ENCODE measurements around the gene CARM1. TPM values are rescaled to one million over a fixed set of nuclear protein-coding genes. Genes with fewer than 3 reads are reported as not detected.
"Not testable (repeated sequence)": the region's sequence is repeated elsewhere in the genome, so short reads cannot be mapped to it uniquely, and the experiment has no call there.

The CARM1 gene
- total RNA-seq, 4 donors from 2014 or later, result 19.8 to 24.9 (median 21.2) TPM

- TF ChIP-seq CTCF (IDR thresholded peaks at IDR 0.05) (no peak), POLR2A (IDR thresholded peaks at IDR 0.05) (no peak)
- intact Hi-C loops (cut with DNase I; ENCODE audit: low total_unique reads), result no loop called here
- 90 to 91% methylated on average over 10 of the region's 10 CpGs for WGBS, 2 donors
- no peak overlapping the region for H3K4me3 ChIP-seq (ENCODE audit: low read depth, poor library complexity, severe bottlenecking)
- no peak for DNase-seq (ENCODE audit: low spot score in 2 of 2)
Measured at GRCh38 chr19:10868872-10869547, 2.3 kb upstream of the CARM1 start.

- intact Hi-C loops (cut with DNase I; ENCODE audit: low total_unique reads), result loop anchor here (10.0 kb wide), 1 partner anchor 55 kb away; the partner anchor contains the start of genes TIMM29 and YIPF2
- WGBS, 2 donors, result 89 to 93% methylated on average over 11 of the region's 11 CpGs
- peak in 1 of 2 donors; percentile 37 for DNase-seq (ENCODE audit: low spot score in 2 of 2)
- not testable (repeated sequence) for H3K4me3 ChIP-seq (ENCODE audit: low read depth, poor library complexity, severe bottlenecking)
Measured at GRCh38 chr19:10869872-10870311, 1.5 kb upstream of the CARM1 start.

- TF ChIP-seq CTCF (IDR thresholded peaks at IDR 0.05) (no peak), POLR2A (IDR thresholded peaks at IDR 0.05) (no peak)
- WGBS, 2 donors, result 1% methylated on average over 15 to 20 of the region's 22 CpGs
- intact Hi-C loops (cut with DNase I; ENCODE audit: low total_unique reads), result loop anchor here (10.0 kb wide), 1 partner anchor 54 kb away; the partner anchor contains the start of genes TIMM29 and YIPF2
- peak in 1 of 2 donors; percentile 90 for DNase-seq (ENCODE audit: low spot score in 2 of 2)
- H3K4me3 ChIP-seq (ENCODE audit: low read depth, poor library complexity, severe bottlenecking), result peak overlapping the region; percentile 20
Measured at GRCh38 chr19:10870501-10870954, 825 bp upstream of the CARM1 start.

GRCh38 chr19:10871711-10872545 is 575 bp downstream of the CARM1 start:
- peak; percentile 53 to 91 for DNase-seq (ENCODE audit: low spot score in 2 of 2)
- H3K4me3 ChIP-seq (ENCODE audit: low read depth, poor library complexity, severe bottlenecking), result peak overlapping the region; percentile 77
- 2% methylated on average over 34 to 40 of the region's 90 CpGs for WGBS, 2 donors
- TF ChIP-seq POLR2A (IDR thresholded peaks at IDR 0.05) (no peak), CTCF (IDR thresholded peaks at IDR 0.05) (no peak)
- intact Hi-C loops (cut with DNase I; ENCODE audit: low total_unique reads), result loop anchor here (10.0 kb wide), 1 partner anchor 53 kb away; the partner anchor contains the start of genes TIMM29 and YIPF2

GRCh38 chr19:10872546-10873107 is 1.3 kb downstream of the CARM1 start:
- no peak for TF ChIP-seq POLR2A (IDR thresholded peaks at IDR 0.05)
- TF ChIP-seq CTCF (IDR thresholded peaks at IDR 0.05), result no peak
- intact Hi-C loops (cut with DNase I; ENCODE audit: low total_unique reads), result loop anchor here (10.0 kb wide), 1 partner anchor 52 kb away; the partner anchor contains the start of genes TIMM29 and YIPF2
- DNase-seq (ENCODE audit: low spot score in 2 of 2), result no peak
- 8 to 11% methylated on average over 16 of the region's 16 CpGs for WGBS, 2 donors
- H3K4me3 ChIP-seq (ENCODE audit: low read depth, poor library complexity, severe bottlenecking), result peak overlapping the region; percentile 77
